K562 (cell line): ENCODE measurements around the gene PLEKHO2. TPM values are rescaled to one million over a fixed set of nuclear protein-coding genes. Genes with fewer than 3 reads are reported as not detected.
A peak's percentile ranks its signal among the peaks of the same experiment; 100 is the strongest.

Experiments
- BCLAF1 ChIP-seq, 2 experiments: fragments of 450-650 bp in 1 of 2; IDR thresholded peaks; 2 replicates each; pipeline ENCODE4 v1.6.1; 2011 to 2017; ENCODE audit warnings: low read depth in 2 of 2, antibody characterized with exemption in 1 of 2, borderline replicate concordance in 1 of 2, low read length in 1 of 2, mild to moderate bottlenecking in 1 of 2, mixed read lengths in 1 of 2; ENCODE audit not compliant: control insufficient read depth in 1 of 2
- CBX3 ChIP-seq, 2 experiments: IDR thresholded peaks; 1 replicate in 1 of 2; 2 replicates in 1 of 2; pipeline ENCODE4 v1.6.1; 2012; ENCODE audit warnings: inconsistent platforms in 2 of 2, low read length in 2 of 2, borderline replicate concordance in 1 of 2, control low read depth in 1 of 2
- CSDE1 ChIP-seq, 2 experiments: fragments of 450-650 bp; IDR thresholded peaks; 2 replicates each; pipeline ENCODE4 v1.6.1; 2016; ENCODE audit warnings: mild to moderate bottlenecking in 1 of 2
- KAT2B ChIP-seq: IDR thresholded peaks from one replicate; pipeline ENCODE4 v1.6.1; 2012; ENCODE audit warnings: low read depth, mild to moderate bottlenecking, control low read depth, inconsistent platforms, low read length, moderate library complexity
- MBD1 ChIP-seq: fragments of 250-450 bp; sonication (Bioruptor Pico); IDR thresholded peaks from 2 replicates; pipeline ENCODE4 v1.8.0; 2022; ENCODE audit warnings: inconsistent platforms
- POLR2A ChIP-seq: fragments of 450-650 bp; conservative IDR thresholded peaks from 2 replicates; pipeline ENCODE4 v1.6.1; 2016
- POLR2G ChIP-seq: fragments of 200-400 bp; formaldehyde crosslinking; IDR thresholded peaks from 2 replicates; pipeline ENCODE4 v1.6.1; 2017; ENCODE audit warnings: low read depth, mild to moderate bottlenecking, antibody characterized with exemption, low read length, moderate library complexity
- POLR2H ChIP-seq: IDR thresholded peaks from 2 replicates; pipeline ENCODE4 v1.6.1; 2016; ENCODE audit warnings: missing genetic modification characterization, low read depth, mild to moderate bottlenecking, control low read depth, missing compliant biosample characterization, moderate library complexity
- RCOR1 ChIP-seq, 2 experiments: IDR thresholded peaks; 2 replicates each; pipeline ENCODE4 v1.6.1; 2012; ENCODE audit warnings: low read depth in 2 of 2, low read length in 2 of 2, borderline replicate concordance in 1 of 2, improper control_type of control experiment in 1 of 2
- SMARCB1 ChIP-seq: IDR thresholded peaks from 2 replicates; pipeline ENCODE4 v1.6.1; 2011; ENCODE audit warnings: improper control_type of control experiment, low read depth; ENCODE audit not compliant: insufficient read length
- ZFP30 ChIP-seq: fragments of 250-450 bp; sonication (Bioruptor Pico); IDR thresholded peaks from 2 replicates; pipeline ENCODE4 v1.8.0; 2022; ENCODE audit warnings: moderate library complexity, mild to moderate bottlenecking, inconsistent platforms, borderline replicate concordance
- ZFX ChIP-seq: sonication (generic); formaldehyde crosslinking; IDR thresholded peaks from 2 replicates; pipeline ENCODE4 v1.8.0; 2022; ENCODE audit warnings: mild to moderate bottlenecking, missing genetic modification reagents, moderate library complexity
- ZNF217 ChIP-seq: sonication (generic); formaldehyde crosslinking; IDR thresholded peaks from 2 replicates; pipeline ENCODE4 v1.8.0; 2022; ENCODE audit warnings: mild to moderate bottlenecking, missing genetic modification reagents
- ZNF347 ChIP-seq: fragments of 450-650 bp; formaldehyde crosslinking; IDR thresholded peaks from 2 replicates; pipeline ENCODE4 v1.4.0; 2020; ENCODE audit warnings: low read depth, mild to moderate bottlenecking, moderate library complexity
- polyA plus RNA-seq, 8 experiments: library from polyadenylated mRNA; depleted of rRNA in 4 of 8; stranded (reverse) in 5 of 8; unstranded in 3 of 8; fragments of >200 nt; fragmentation: Nextera tagmentation in 2 of 8; fragmentation: Illumina TruSeq in 1 of 8; extraction: Ambion mirVana in 2 of 8; extraction: Trizol in 1 of 8; gene quantifications; 2 replicates each; pipeline versions ENCODE4 v1.2.1 to v1.2.3, GENCODE V29; 2011 to 2014; ENCODE audit warnings: inconsistent platforms in 1 of 8, missing spikeins in 1 of 8
- total RNA-seq, 7 experiments: library from RNA; depleted of rRNA in 6 of 7; stranded (reverse); fragments of >200 nt in 6 of 7; fragmentation: Illumina TruSeq in 2 of 7; extraction: Trizol in 2 of 7; gene quantifications; 2 replicates each; pipeline versions ENCODE4 v1.2.1 to v1.2.3, GENCODE V29; 2011 to 2021; ENCODE audit warnings: low replicate concordance in 1 of 7
- TF ChIP-seq, protein P1 (sequence below): sonication (generic); formaldehyde crosslinking; IDR thresholded peaks from 2 replicates; pipeline ENCODE4 v1.8.0; 2022; ENCODE audit warnings: missing genetic modification reagents, mild to moderate bottlenecking, moderate library complexity, borderline replicate concordance

PLEKHO2 gene
- total and polyA plus RNA-seq, 9 of the 15 experiments (the other 6 are each of a cell fraction or from before 2014, with no cell fraction given) = 0.24 to 8.8 (median 5.5) TPM

- TF ChIP-seq, protein P1, sequence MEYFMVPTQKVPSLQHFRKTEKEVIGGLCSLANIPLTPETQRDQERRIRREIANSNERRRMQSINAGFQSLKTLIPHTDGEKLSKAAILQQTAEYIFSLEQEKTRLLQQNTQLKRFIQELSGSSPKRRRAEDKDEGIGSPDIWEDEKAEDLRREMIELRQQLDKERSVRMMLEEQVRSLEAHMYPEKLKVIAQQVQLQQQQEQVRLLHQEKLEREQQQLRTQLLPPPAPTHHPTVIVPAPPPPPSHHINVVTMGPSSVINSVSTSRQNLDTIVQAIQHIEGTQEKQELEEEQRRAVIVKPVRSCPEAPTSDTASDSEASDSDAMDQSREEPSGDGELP (CRISPR knock-in tag) = peak; percentile 86
- TF ChIP-seq CBX3 (IDR thresholded peaks at IDR 0.05; ENCODE audit: borderline replicate concordance in 1 of 2, low read length in 2 of 2) (peak in 1 of 2 experiments; percentile 33; a peak in 1 of 3 replicates), BCLAF1 (IDR thresholded peaks at IDR 0.05; ENCODE audit: borderline replicate concordance in 1 of 2, control insufficient read depth in 1 of 2, low read depth in 2 of 2, low read length in 1 of 2) (no peak), ZFP30 (no peak), ZNF347 (CRISPR knock-in tag) (no peak), POLR2G (peak; percentile 50), KAT2B (no peak), POLR2A (peak; percentile 55; the same call in 1 of the 2 replicates), CSDE1 (IDR thresholded peaks at IDR 0.05) (no peak), ZNF217 (CRISPR knock-in tag) (no peak), POLR2H (no peak), SMARCB1 (no peak), ZFX (CRISPR knock-in tag) (peak; percentile 95), MBD1 (CRISPR knock-in tag) (peak; percentile 40; the same call in 1 of the 2 replicates), RCOR1 (IDR thresholded peaks at IDR 0.05; ENCODE audit: borderline replicate concordance in 1 of 2, low read depth in 2 of 2, low read length in 2 of 2) (no peak)
Measured at GRCh38 chr15:64893481-64894394, 52.0 kb downstream of the PLEKHO2 start (continued).
